GM12892 (cell line): ENCODE measurements around the gene RBM10.

ENCODE experiments used
- POLR2A ChIP-seq: IDR thresholded peaks from 2 replicates; pipeline ENCODE4 v1.6.1; 2011; ENCODE audit warnings: low read depth, low read length, control low read depth
- POLR2AphosphoS5 ChIP-seq: IDR thresholded peaks from 2 replicates; pipeline ENCODE4 v1.6.1; 2011; ENCODE audit warnings: low read depth, low read length, control low read depth
- TAF1 ChIP-seq: IDR thresholded peaks from 2 replicates; pipeline ENCODE4 v1.6.1; 2011; ENCODE audit warnings: low read depth, mild to moderate bottlenecking, control low read depth, low read length, borderline replicate concordance

GRCh38 chrX:47218920-47219815 is 74.1 kb downstream of the RBM10 start:
- TF ChIP-seq POLR2A (no peak), POLR2AphosphoS5 (0 out of 2 replicates have a peak, but pooled peaks have one; percentile 34), TAF1 (no peak)
